ENCODE results near the gene RAE1.

RAE1 gene

DNA sequence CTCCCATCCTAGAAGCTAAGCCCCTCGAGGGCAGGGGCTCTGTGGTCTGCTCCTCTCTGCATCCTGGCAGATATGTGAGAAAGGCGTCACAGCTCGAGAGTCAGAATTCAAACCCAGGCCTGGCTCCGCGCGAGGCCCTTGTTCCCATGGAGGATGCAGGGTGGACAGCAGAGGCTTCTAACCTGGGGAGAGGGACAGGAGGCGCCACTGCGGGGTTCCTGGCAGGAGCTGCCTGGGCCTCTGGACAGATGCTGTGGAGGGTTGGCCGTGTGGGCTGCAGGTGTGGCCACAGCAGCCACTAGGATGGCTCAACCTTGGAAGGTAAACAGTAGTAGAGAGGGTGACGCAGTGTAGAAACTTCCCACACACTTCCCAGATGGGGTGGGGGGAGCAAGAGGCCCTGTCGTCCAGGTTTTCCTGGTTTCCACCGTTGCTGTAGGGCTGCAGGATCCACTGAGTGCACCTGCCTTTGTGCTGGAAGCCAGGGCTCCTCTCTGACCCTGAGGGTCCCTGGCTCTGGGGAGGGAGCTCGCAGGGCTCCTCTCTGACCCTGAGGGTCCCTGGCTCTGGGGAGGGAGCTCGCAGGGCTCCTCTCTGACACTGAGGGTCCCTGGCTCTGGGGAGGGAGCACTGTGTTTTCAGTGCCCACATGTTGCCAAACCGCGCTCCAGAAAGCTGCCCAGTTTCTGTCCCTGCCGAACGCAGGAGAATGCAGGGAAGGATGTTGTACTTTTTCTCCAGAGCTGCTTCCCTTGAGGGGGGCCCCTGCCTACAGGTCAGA lies 54.4 kb downstream of the RAE1 start:
- Histone ChIP-seq H3K27ac (ENCODE audit: low read depth, low read length) (peak overlapping the region; percentile 20), H3K27me3 (ENCODE audit: control insufficient read depth in 1 of 2, insufficient read depth in 2 of 2, low read length in 2 of 2) (no peaks in the 10 kb centered on the region), H3K36me3 (ENCODE audit: insufficient read depth, low read length) (peaks cover 64% of the 10 kb centered on the region), H3K4me3 (ENCODE audit: low read depth in 1 of 2, low read length in 2 of 2) (no peak overlapping the region), H3K9ac (ENCODE audit: low read length) (no peak overlapping the region), H3K9me3 (ENCODE audit: low read length) (no peaks in the 10 kb centered on the region), H3K4me1 (ENCODE audit: insufficient read depth, low read length) (peaks cover 71% of the 10 kb centered on the region)

DNA sequence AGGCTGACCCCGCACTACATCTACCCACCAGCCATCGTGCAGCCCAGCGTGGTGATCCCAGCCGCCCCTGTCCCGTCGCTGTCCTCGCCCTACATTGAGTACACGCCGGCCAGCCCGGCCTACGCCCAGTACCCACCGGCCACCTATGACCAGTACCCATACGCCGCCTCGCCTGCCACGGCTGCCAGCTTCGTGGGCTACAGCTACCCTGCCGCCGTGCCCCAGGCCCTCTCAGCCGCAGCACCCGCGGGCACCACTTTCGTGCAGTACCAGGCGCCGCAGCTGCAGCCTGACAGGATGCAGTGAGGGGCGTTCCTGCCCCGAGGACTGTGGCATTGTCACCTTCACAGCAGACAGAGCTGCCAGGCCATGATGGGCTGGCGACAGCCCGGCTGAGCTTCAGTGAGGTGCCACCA lies 56.5 kb downstream of the RAE1 start:
- no peaks in the 10 kb centered on the region for H3K9me3 ChIP-seq (ENCODE audit: low read length)
- no peaks in the 10 kb centered on the region for H3K27me3 ChIP-seq (ENCODE audit: control insufficient read depth in 1 of 2, insufficient read depth in 2 of 2, low read length in 2 of 2)
- peaks cover 43% of the 10 kb centered on the region for H3K36me3 ChIP-seq (ENCODE audit: insufficient read depth, low read length)
- peaks cover 66% of the 10 kb centered on the region for H3K4me1 ChIP-seq (ENCODE audit: insufficient read depth, low read length)
- H3K9ac ChIP-seq (ENCODE audit: low read length): no peak overlapping the region
- no peak overlapping the region for H3K4me3 ChIP-seq (ENCODE audit: low read depth in 1 of 2, low read length in 2 of 2)
- peak overlapping the region; percentile 83 for H3K27ac ChIP-seq (ENCODE audit: low read depth, low read length)

DNA sequence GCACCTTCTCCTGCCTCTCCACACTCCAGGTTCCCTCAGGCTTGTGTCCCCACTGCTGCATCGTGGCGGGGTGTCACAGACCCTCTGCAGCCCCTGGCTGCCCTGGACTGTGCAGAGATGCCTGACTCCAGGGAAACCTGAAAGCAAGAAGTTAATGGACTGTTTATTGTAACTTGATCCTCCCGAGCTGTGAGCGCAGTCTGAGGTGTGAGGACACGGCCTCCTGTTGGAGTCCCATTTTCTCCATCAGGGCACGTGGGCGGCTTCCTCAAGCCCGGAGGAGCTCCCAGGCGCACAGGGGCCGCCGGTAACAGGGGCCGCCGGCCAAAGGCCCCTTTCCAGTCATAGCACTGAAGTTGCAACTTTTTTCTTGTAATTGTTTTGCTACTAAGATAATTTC lies 57.1 kb downstream of the RAE1 start:
- Histone ChIP-seq H3K4me1 (ENCODE audit: insufficient read depth, low read length) (peaks cover 61% of the 10 kb centered on the region), H3K27me3 (ENCODE audit: control insufficient read depth in 1 of 2, insufficient read depth in 2 of 2, low read length in 2 of 2) (no peaks in the 10 kb centered on the region), H3K9ac (ENCODE audit: low read length) (no peak overlapping the region), H3K4me3 (ENCODE audit: low read depth in 1 of 2, low read length in 2 of 2) (no peak overlapping the region), H3K36me3 (ENCODE audit: insufficient read depth, low read length) (peaks cover 37% of the 10 kb centered on the region), H3K9me3 (ENCODE audit: low read length) (no peaks in the 10 kb centered on the region), H3K27ac (ENCODE audit: low read depth, low read length) (peak overlapping the region; percentile 83)

DNA sequence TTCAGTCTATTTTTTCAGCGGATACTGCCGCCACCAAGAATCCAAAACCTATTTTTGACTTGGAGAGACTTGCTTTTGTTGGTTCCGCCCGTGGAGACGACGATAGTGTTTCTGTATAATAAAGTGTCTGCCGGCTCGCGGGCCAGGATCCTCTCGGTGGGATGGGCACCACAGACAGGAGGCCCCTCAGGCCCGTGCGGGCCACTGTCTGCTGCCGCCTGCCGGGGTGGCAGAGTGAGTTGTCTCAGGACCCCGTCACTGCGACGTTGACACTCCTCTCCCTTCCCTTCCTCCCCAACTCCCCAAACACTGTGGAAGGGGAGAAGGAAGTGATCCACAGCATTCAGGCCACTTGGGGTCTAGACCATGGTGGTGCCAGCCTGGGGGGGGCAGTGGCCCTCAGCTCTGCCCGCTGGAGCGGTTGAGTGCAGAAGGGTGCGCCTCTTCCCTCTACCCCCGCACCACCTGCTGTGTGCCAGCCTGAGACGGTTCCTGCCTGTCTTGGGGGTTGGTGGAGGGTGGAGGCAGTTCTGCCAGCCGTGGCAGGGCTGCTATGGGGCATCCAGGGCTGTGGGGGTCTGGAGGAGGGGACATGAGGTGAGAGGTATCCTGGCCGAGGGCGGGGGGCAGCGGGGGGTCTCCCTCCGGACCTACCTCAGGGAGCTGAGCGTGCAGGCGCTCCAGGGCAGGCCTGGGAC lies 57.6 kb downstream of the RAE1 start:
- peak overlapping the region; percentile 83 for H3K27ac ChIP-seq (ENCODE audit: low read depth, low read length)

DNA sequence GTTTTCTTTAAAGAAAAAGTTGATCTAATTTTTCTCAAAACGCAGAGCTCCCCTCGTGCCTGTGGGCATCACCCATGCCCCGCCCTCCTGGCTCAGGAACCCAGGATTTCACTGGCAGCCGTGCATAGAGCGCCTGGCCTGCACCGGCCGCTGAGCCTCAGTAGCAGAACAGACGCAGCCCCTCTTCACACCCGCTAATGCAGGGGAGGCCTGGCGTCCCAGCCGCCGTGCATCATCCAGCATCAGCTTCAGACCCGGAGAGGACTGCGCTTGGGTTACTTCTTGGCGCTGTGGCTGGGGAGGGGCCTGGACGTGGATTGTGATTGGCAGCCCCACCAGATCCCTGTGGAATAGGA lies 58.2 kb downstream of the RAE1 start:
- Histone ChIP-seq H3K36me3 (ENCODE audit: insufficient read depth, low read length) (peaks cover 26% of the 10 kb centered on the region), H3K4me3 (ENCODE audit: low read depth in 1 of 2, low read length in 2 of 2) (no peak overlapping the region), H3K27ac (ENCODE audit: low read depth, low read length) (peak overlapping the region; percentile 83), H3K9ac (ENCODE audit: low read length) (no peak overlapping the region), H3K9me3 (ENCODE audit: low read length) (no peaks in the 10 kb centered on the region), H3K4me1 (ENCODE audit: insufficient read depth, low read length) (peaks cover 49% of the 10 kb centered on the region), H3K27me3 (ENCODE audit: control insufficient read depth in 1 of 2, insufficient read depth in 2 of 2, low read length in 2 of 2) (no peaks in the 10 kb centered on the region)

More for the DNA sequence above, 57.6 kb downstream of the RAE1 start:
- peaks cover 55% of the 10 kb centered on the region for H3K4me1 ChIP-seq (ENCODE audit: insufficient read depth, low read length)
- H3K27me3 ChIP-seq (ENCODE audit: control insufficient read depth in 1 of 2, insufficient read depth in 2 of 2, low read length in 2 of 2): no peaks in the 10 kb centered on the region
- no peak overlapping the region for H3K4me3 ChIP-seq (ENCODE audit: low read depth in 1 of 2, low read length in 2 of 2)
- H3K9ac ChIP-seq (ENCODE audit: low read length): peak overlapping the region; percentile 33
- H3K9me3 ChIP-seq (ENCODE audit: low read length): no peaks in the 10 kb centered on the region
- H3K36me3 ChIP-seq (ENCODE audit: insufficient read depth, low read length): peaks cover 32% of the 10 kb centered on the region

DNA sequence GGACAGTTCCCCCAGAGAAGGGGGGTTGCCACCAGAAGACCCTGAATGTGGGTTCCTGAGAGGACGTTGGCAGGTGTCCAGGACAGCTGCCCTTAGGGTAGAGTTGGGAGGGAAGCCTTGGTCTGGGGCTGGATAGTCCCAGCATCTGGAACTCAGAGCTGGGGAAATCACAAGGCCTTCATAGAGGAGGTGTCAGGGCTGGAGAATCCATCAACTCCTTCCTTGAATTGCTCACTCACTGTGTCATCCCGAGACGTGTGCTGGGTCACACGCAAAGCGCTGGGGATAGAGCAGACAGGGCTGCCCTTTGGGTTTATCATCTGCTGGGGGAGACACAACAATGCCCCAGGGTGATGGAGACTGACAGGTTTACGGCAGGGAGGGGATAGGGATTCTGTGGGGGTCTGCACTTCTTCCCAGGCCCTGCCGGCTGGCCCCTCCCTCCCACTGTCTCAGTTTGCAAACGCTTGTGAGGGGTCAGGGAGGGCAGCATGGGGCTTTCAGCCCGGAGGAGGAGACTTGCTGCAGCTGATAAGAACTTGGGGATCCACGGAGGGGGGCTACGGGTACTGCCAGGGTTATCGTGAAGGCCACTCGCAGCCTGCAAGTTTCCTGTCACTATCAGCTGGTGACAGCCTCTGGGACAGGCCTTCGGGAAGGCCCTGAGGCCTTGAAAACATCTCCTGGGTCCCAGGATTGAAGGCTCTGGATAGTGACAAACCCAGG lies 58.8 kb downstream of the RAE1 start:
- Histone ChIP-seq H3K4me3 (ENCODE audit: low read depth in 1 of 2, low read length in 2 of 2) (no peak overlapping the region), H3K27me3 (ENCODE audit: control insufficient read depth in 1 of 2, insufficient read depth in 2 of 2, low read length in 2 of 2) (no peaks in the 10 kb centered on the region), H3K27ac (ENCODE audit: low read depth, low read length) (peak overlapping the region; percentile 83), H3K36me3 (ENCODE audit: insufficient read depth, low read length) (peaks cover 20% of the 10 kb centered on the region), H3K9me3 (ENCODE audit: low read length) (no peaks in the 10 kb centered on the region), H3K9ac (ENCODE audit: low read length) (no peak overlapping the region), H3K4me1 (ENCODE audit: insufficient read depth, low read length) (peaks cover 55% of the 10 kb centered on the region)

DNA sequence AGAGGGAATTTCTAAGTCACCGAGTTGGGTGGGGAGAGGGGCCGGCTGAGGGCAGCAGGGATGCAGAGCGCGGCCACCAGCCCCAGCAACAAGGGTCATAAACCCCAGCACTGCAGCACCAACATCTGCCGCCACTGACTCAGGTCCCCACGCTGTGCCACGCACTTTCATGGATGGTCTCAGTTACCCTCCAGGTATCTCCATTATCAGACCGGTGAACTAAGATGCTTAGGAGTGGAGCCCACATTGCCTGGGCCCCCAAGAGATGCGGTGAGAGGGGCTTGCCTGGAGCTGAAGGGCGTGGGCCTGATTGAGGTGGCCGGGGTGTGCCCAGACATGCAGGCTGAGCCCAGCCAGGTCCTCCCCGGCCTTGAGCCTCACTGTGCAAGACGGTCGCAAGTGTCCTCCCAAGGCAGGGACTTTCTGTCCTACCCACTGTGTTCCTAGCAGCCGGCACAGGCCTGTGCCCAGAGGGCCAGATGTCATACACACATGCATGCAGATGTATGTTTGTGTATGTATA lies 59.4 kb downstream of the RAE1 start:
- peak overlapping the region; percentile 83 for H3K27ac ChIP-seq (ENCODE audit: low read depth, low read length)

DNA sequence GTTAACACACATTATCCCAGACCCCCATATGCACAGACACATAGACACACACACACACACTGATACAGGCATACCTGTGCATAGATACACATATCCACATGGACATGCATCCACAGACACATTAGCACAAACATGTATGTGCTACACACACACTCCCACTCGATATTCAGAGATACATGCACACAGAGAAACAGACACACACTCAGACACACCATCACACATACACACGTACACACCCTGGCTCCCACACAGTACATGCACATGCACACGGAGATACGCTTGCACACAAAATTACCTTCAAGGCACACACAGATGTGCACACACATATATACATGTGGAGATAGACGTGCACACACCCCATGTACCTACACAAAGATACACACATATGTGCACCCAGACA lies 59.9 kb downstream of the RAE1 start:
- Histone ChIP-seq H3K4me3 (ENCODE audit: low read depth in 1 of 2, low read length in 2 of 2) (no peak overlapping the region), H3K4me1 (ENCODE audit: insufficient read depth, low read length) (peaks cover 52% of the 10 kb centered on the region), H3K9ac (ENCODE audit: low read length) (no peak overlapping the region)

More for the DNA sequence above, 59.4 kb downstream of the RAE1 start:
- Histone ChIP-seq H3K4me1 (ENCODE audit: insufficient read depth, low read length) (peaks cover 54% of the 10 kb centered on the region), H3K9me3 (ENCODE audit: low read length) (no peaks in the 10 kb centered on the region), H3K9ac (ENCODE audit: low read length) (no peak overlapping the region), H3K27me3 (ENCODE audit: control insufficient read depth in 1 of 2, insufficient read depth in 2 of 2, low read length in 2 of 2) (no peaks in the 10 kb centered on the region), H3K36me3 (ENCODE audit: insufficient read depth, low read length) (peaks cover 20% of the 10 kb centered on the region), H3K4me3 (ENCODE audit: low read depth in 1 of 2, low read length in 2 of 2) (no peak overlapping the region)

DNA sequence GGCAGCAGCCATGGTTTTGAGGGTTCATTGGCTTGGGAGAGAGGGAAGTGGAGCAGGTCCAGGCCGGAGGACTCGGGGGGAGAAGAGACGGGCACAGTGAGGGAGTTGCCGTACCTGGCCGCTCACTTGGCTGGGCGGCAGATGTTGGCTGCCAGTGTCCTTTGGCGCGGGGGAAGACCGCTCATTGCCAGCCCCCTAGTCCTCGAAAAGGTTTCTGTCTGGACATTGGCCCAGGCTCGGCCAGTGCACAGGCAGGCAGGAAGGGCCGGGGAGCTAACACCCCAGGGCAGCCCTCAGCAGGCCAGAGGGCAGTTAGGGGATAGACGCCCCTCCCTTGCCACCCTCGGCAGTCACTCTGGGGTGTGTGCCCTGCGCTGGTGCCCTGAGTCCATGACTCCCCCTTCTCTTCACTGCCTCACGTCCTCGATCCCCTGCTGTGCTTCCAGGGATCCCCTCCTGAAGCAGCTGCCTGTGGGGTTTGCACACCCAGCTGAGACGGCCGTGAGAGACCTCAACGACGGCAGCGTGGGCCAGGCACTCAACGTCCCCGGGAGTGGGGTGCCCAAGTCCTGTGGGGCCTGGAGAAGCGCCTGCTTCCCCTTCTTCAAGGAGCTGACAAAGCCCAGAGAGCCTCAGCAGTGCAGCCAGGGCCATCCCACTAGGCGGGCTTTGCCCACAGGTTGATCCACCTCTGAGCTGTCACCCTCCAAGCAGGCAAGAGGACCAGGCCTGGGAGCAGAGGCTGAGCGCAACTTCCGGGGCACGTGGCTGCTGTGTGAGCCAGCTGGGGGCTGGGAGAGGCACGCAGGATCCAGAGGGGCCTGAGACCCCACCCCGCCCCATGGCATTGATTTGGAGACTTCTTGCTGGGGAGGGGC lies 60.6 kb downstream of the RAE1 start:
- no peaks in the 10 kb centered on the region for H3K27me3 ChIP-seq (ENCODE audit: control insufficient read depth in 1 of 2, insufficient read depth in 2 of 2, low read length in 2 of 2)
- no peaks in the 10 kb centered on the region for H3K9me3 ChIP-seq (ENCODE audit: low read length)
- peaks cover 13% of the 10 kb centered on the region for H3K36me3 ChIP-seq (ENCODE audit: insufficient read depth, low read length)
- peaks cover 52% of the 10 kb centered on the region for H3K4me1 ChIP-seq (ENCODE audit: insufficient read depth, low read length)
- peak overlapping the region; percentile 12 for H3K27ac ChIP-seq (ENCODE audit: low read depth, low read length)
- no peak overlapping the region for H3K4me3 ChIP-seq (ENCODE audit: low read depth in 1 of 2, low read length in 2 of 2)
- H3K9ac ChIP-seq (ENCODE audit: low read length): no peak overlapping the region

More for the DNA sequence above, 59.9 kb downstream of the RAE1 start:
- Histone ChIP-seq H3K27me3 (ENCODE audit: control insufficient read depth in 1 of 2, insufficient read depth in 2 of 2, low read length in 2 of 2) (no peaks in the 10 kb centered on the region), H3K27ac (ENCODE audit: low read depth, low read length) (no peak overlapping the region), H3K9me3 (ENCODE audit: low read length) (no peaks in the 10 kb centered on the region), H3K36me3 (ENCODE audit: insufficient read depth, low read length) (peaks cover 20% of the 10 kb centered on the region)

DNA sequence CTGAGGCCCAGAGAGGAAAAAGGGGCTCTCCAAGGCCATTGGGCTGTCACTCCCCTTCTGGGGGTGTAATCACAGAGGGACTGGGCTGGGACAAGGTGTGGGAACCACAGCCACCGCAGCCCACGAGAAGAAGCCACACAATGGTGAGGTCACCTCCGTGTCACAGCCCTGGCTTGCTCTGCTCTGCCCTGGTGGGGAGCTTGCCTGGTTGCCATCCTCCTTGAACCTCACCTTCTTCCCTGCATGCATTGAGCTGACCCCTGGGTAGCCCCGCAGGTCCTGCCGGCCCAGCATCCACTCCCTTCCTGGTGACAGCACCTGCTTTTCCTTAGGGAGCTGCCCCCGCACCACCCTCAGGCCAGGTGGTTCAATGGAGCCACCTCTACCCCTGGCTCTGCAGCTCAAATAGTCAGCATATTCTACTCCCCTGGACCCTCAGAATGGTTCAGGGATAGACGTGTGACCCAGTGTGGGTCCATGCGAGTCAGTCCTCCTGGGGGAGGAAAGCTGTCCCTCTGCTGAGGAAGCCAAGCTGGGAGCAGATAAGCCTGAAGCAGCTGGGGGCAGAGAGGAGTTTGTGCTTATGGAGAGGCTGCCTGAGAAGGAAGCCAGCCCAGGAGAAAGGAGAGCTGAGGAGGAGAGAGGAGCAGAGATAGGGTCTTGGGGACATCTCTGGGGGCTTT lies 61.4 kb downstream of the RAE1 start:
- no peak overlapping the region for H3K27ac ChIP-seq (ENCODE audit: low read depth, low read length)
- no peaks in the 10 kb centered on the region for H3K9me3 ChIP-seq (ENCODE audit: low read length)
- no peak overlapping the region for H3K4me3 ChIP-seq (ENCODE audit: low read depth in 1 of 2, low read length in 2 of 2)
- H3K9ac ChIP-seq (ENCODE audit: low read length): no peak overlapping the region
- H3K4me1 ChIP-seq (ENCODE audit: insufficient read depth, low read length): peaks cover 52% of the 10 kb centered on the region
- H3K36me3 ChIP-seq (ENCODE audit: insufficient read depth, low read length): peaks cover 13% of the 10 kb centered on the region
- H3K27me3 ChIP-seq (ENCODE audit: control insufficient read depth in 1 of 2, insufficient read depth in 2 of 2, low read length in 2 of 2): no peaks in the 10 kb centered on the region
